CD4-positive, alpha-beta T cell (primary cell): ENCODE measurements around the gene CASZ1. TPM values are rescaled to one million over a fixed set of nuclear protein-coding genes. Genes with fewer than 3 reads are reported as not detected.

Experiments
- ATAC-seq: fragments of 200-7000 bp; cut with Tn5 transposase; one replicate; pipeline ENCODE4 v1.10.0; 2022; ENCODE audit warnings: mild to moderate bottlenecking; ENCODE audit not compliant: poor library complexity
- CTCF ChIA-PET: fragments of 350-600 bp; sonication (Branson Sonifier 250); formaldehyde crosslinking; loops from one replicate; lab custom pipeline; 2021; ENCODE audit warnings: antibody characterized with exemption, inconsistent platforms; lab: Charles Lee
- POLR2A ChIA-PET: fragments of 350-600 bp; sonication (Branson Sonifier 250); formaldehyde crosslinking; loops from one replicate; lab custom pipeline; 2021; ENCODE audit warnings: antibody characterized with exemption, inconsistent platforms; lab: Charles Lee
- DNase-seq, 14 experiments: peaks; one replicate each; pipeline ENCODE4 v3.0.0-alpha.2; 2013 to 2020; ENCODE audit warnings: mixed read lengths in 2 of 14
- H3K27ac ChIP-seq, 2 donors: one replicate each; pipeline versions ENCODE4 v1.5.1 to v1.7.0; 2013; ENCODE audit warnings: low read length in 2 of 2, low read depth in 1 of 2, mild to moderate bottlenecking in 1 of 2
- H3K27me3 ChIP-seq, 2 experiments: 1 replicate in 1 of 2; 2 replicates in 1 of 2; pipeline versions ENCODE4 v1.6.1 to v1.7.0; 2013; ENCODE audit warnings: low read length in 2 of 2, control low read depth in 1 of 2, mild to moderate bottlenecking in 1 of 2, moderate library complexity in 1 of 2; ENCODE audit not compliant: insufficient read depth in 2 of 2, control insufficient read depth in 1 of 2
- H3K36me3 ChIP-seq: one replicate; pipeline ENCODE4 v1.6.1; 2013; ENCODE audit warnings: low read length, control low read depth; ENCODE audit not compliant: insufficient read depth
- H3K4me1 ChIP-seq: one replicate; pipeline ENCODE4 v1.6.1; 2013; ENCODE audit warnings: low read length, control low read depth; ENCODE audit not compliant: insufficient read depth
- H3K4me3 ChIP-seq: one replicate; pipeline ENCODE4 v1.5.1; 2013; ENCODE audit warnings: mild to moderate bottlenecking, low read length, moderate library complexity
- H3K9me3 ChIP-seq, 2 experiments: 1 replicate in 1 of 2; 2 replicates in 1 of 2; pipeline versions ENCODE4 v1.6.1 to v1.7.0; 2013; ENCODE audit warnings: low read length in 2 of 2, mild to moderate bottlenecking in 2 of 2, control low read depth in 1 of 2, moderate library complexity in 1 of 2; ENCODE audit not compliant: control insufficient read depth in 1 of 2, insufficient read depth in 1 of 2
- H3K27ac Mint-ChIP-seq: one replicate; pipeline ENCODE4 v1.8.0; 2020; ENCODE audit warnings: mixed read lengths
- H3K27me3 Mint-ChIP-seq: one replicate; pipeline ENCODE4 v1.8.0; 2021; ENCODE audit warnings: mixed read lengths
- H3K36me3 Mint-ChIP-seq: one replicate; pipeline ENCODE4 v1.8.0; 2021; ENCODE audit warnings: low read depth, mixed read lengths
- H3K4me1 Mint-ChIP-seq: one replicate; pipeline ENCODE4 v1.8.0; 2021; ENCODE audit warnings: low read depth, mixed read lengths
- H3K4me3 Mint-ChIP-seq: one replicate; pipeline ENCODE4 v1.8.0; 2020; ENCODE audit warnings: mild to moderate bottlenecking, mixed read lengths
- H3K9me3 Mint-ChIP-seq: one replicate; pipeline ENCODE4 v1.8.0; 2020; ENCODE audit warnings: mixed read lengths
- CTCF ChIP-seq: fragments of 200-600 bp; IDR thresholded peaks from one replicate; pipeline ENCODE4 v1.8.0; 2022; ENCODE audit warnings: antibody characterized with exemption, mild to moderate bottlenecking
- intact Hi-C, 2 experiments: fragments of 100-400 bp; cut with DNase I in 1 of 2; cut with micrococcal nuclease in 1 of 2; formaldehyde crosslinking; loops; one replicate each; pipeline versions ENCODE4 v1.15.1 to v1.9.0; 2023 to 2025; cut with DNase I, micrococcal nuclease
- total RNA-seq, 174 experiments: library from RNA in 2 of 174; stranded (reverse) in 2 of 174; gene quantifications; one replicate each; pipeline ENCODE4 v1.2.3 and lab custom pipeline; 2021 to 2026

Gene CASZ1
- total RNA-seq, 2 experiments from 2014 or later, result 21.8 to 22.8 TPM

- intact Hi-C loops, result loop anchor here (2.0 to 5.0 kb wide), 6 partner anchors 174 to 319 kb away; partner anchors contain the start of gene TARDBP (in 1 of the 2)
- ATAC-seq (no peak), DNase-seq (no peak)
- H3K27ac ChIP-seq, result peak overlapping the region in 1 of 2 donors; percentile 75
- Mint-ChIP-seq H3K27ac (peak overlapping the region; percentile 88), H3K36me3 (no peaks in the 10 kb centered on the region), H3K27me3 (no peaks in the 10 kb centered on the region), H3K9me3 (no peaks in the 10 kb centered on the region), H3K4me1 (peaks cover 19% of the 10 kb centered on the region), H3K4me3 (peak overlapping the region; percentile 96)
- no peaks in the 10 kb centered on the region for H3K27me3 ChIP-seq
- H3K4me3 ChIP-seq, result peak overlapping the region; percentile 63
- no peak for TF ChIP-seq CTCF
- ChIA-PET POLR2A (interaction anchor here (0.6 kb wide), 1 partner anchor 182 kb away, joined by 3 read pairs; no protein-coding TSS in a partner anchor), CTCF (interaction anchor here (1.2 to 1.5 kb wide), 2 partner anchors 186 to 249 kb away, joined by 3 to 4 read pairs; no protein-coding TSS in a partner anchor)
- no peaks in the 10 kb centered on the region for H3K9me3 ChIP-seq
- no peaks in the 10 kb centered on the region for H3K36me3 ChIP-seq
- H3K4me1 ChIP-seq, result peaks cover 27% of the 10 kb centered on the region
These were observed 103.3 kb downstream of the CASZ1 start for GRCh38 chr1:10693152-10693496.

GRCh38 chr1:10692401-10693021 is 103.9 kb downstream of the CASZ1 start:
- H3K9me3 ChIP-seq, result no peaks in the 10 kb centered on the region
- DNase-seq, result peak; percentile 41 to 83 (median 60)
- no peaks in the 10 kb centered on the region for H3K9me3 Mint-ChIP-seq
- intact Hi-C loops, result loop anchor here (2.0 to 5.0 kb wide), 6 partner anchors 174 to 320 kb away; partner anchors contain the start of gene TARDBP (in 1 of the 2)
- ChIA-PET POLR2A (interaction anchor here (0.6 kb wide), 1 partner anchor 795 kb away, joined by 4 read pairs; no protein-coding TSS in a partner anchor), CTCF (interaction anchor here (1.2 to 1.5 kb wide), 2 partner anchors 185 to 250 kb away, joined by 3 to 4 read pairs; no protein-coding TSS in a partner anchor)
- H3K27ac ChIP-seq, result no peak overlapping the region
- peaks cover 27% of the 10 kb centered on the region for H3K4me1 ChIP-seq
- H3K4me3 ChIP-seq, result no peak overlapping the region
- no peaks in the 10 kb centered on the region for H3K27me3 Mint-ChIP-seq
- TF ChIP-seq CTCF, result peak; percentile 42
- H3K4me3 Mint-ChIP-seq, result peak overlapping the region; percentile 93
- no peaks in the 10 kb centered on the region for H3K27me3 ChIP-seq
- no peaks in the 10 kb centered on the region for H3K36me3 ChIP-seq
- H3K27ac Mint-ChIP-seq, result peak overlapping the region; percentile 66
- ATAC-seq, result peak; percentile 50
- peaks cover 19% of the 10 kb centered on the region for H3K4me1 Mint-ChIP-seq
- no peaks in the 10 kb centered on the region for H3K36me3 Mint-ChIP-seq

GRCh38 chr1:10691740-10692125 is 104.7 kb downstream of the CASZ1 start:
- peaks cover 19% of the 10 kb centered on the region for H3K4me1 Mint-ChIP-seq
- peaks cover 27% of the 10 kb centered on the region for H3K4me1 ChIP-seq
- no peaks in the 10 kb centered on the region for H3K9me3 ChIP-seq
- peak overlapping the region; percentile 93 for H3K4me3 Mint-ChIP-seq
- TF ChIP-seq CTCF, result no peak
- DNase-seq (no peak), ATAC-seq (no peak)
- intact Hi-C loops, result loop anchor here (2.0 to 5.0 kb wide), 6 partner anchors 175 to 321 kb away; partner anchors contain the start of gene TARDBP (in 1 of the 2)
- H3K36me3 ChIP-seq, result peaks cover 1% of the 10 kb centered on the region
- no peak overlapping the region for H3K27ac ChIP-seq
- POLR2A ChIA-PET, result no interaction called here
- H3K27ac Mint-ChIP-seq, result no peak overlapping the region
- no peak overlapping the region for H3K4me3 ChIP-seq
- no peaks in the 10 kb centered on the region for H3K36me3 Mint-ChIP-seq
- no peaks in the 10 kb centered on the region for H3K27me3 Mint-ChIP-seq
- no peaks in the 10 kb centered on the region for H3K27me3 ChIP-seq
- no peaks in the 10 kb centered on the region for H3K9me3 Mint-ChIP-seq
- CTCF ChIA-PET, result no interaction called here
